ENCODE data around the gene ARL2BP. TPM values are rescaled to one million over a fixed set of nuclear protein-coding genes. Genes with fewer than 3 reads are reported as not detected.
A peak's percentile ranks its signal among the peaks of the same experiment; 100 is the strongest.

Gene ARL2BP
- total RNA-seq, 1 experiment from 2014 or later: 94.4 TPM

DNA sequence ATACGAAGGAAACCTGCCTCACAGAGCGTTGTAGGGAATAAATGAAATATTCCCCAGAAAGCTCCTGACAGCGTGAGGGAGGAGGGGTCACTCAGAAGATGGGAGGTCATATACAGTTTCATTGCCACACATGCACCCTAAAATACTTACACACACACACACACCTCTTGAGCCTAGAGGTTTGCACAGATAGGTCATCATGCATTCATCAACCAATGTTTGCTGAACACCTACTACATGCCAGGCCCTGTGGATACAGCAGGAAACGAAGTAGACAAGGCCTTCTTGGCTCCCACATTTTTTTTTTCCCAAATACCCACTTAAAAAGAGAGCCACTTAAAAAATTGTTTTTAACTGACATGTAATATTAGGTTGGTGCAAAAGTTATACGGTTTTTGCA, 40.3 kb downstream of the ARL2BP start:
- DNase-seq (ENCODE audit: unreplicated experiment): no peak
- BruUV-seq (replicated peaks): no TSS peak
- no peaks in the 10 kb centered on the region for H3K27me3 Mint-ChIP-seq (ENCODE audit: insufficient read depth, unreplicated experiment)
- CTCF ChIA-PET: interaction anchor here (0.5 to 0.6 kb wide), 2 partner anchors 28 to 132 kb away, joined by 3 to 4 read pairs; no protein-coding TSS in a partner anchor
- TF ChIP-seq, protein P1, sequence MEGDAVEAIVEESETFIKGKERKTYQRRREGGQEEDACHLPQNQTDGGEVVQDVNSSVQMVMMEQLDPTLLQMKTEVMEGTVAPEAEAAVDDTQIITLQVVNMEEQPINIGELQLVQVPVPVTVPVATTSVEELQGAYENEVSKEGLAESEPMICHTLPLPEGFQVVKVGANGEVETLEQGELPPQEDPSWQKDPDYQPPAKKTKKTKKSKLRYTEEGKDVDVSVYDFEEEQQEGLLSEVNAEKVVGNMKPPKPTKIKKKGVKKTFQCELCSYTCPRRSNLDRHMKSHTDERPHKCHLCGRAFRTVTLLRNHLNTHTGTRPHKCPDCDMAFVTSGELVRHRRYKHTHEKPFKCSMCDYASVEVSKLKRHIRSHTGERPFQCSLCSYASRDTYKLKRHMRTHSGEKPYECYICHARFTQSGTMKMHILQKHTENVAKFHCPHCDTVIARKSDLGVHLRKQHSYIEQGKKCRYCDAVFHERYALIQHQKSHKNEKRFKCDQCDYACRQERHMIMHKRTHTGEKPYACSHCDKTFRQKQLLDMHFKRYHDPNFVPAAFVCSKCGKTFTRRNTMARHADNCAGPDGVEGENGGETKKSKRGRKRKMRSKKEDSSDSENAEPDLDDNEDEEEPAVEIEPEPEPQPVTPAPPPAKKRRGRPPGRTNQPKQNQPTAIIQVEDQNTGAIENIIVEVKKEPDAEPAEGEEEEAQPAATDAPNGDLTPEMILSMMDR (IDR thresholded peaks at IDR 0.05; ENCODE audit: unreplicated experiment): no peak
- POLR2A ChIA-PET: no interaction called here
- intact Hi-C loops (cut with micrococcal nuclease): no loop called here
- H3K4me3 Mint-ChIP-seq (ENCODE audit: unreplicated experiment): peak overlapping the region; percentile 65
- H3K36me3 Mint-ChIP-seq (ENCODE audit: insufficient read depth, unreplicated experiment): no peaks in the 10 kb centered on the region
- no peaks in the 10 kb centered on the region for H3K9me3 Mint-ChIP-seq (ENCODE audit: unreplicated experiment)
- no peak overlapping the region for H3K27ac Mint-ChIP-seq (ENCODE audit: low read depth, unreplicated experiment)
- H3K4me1 Mint-ChIP-seq (ENCODE audit: insufficient read depth, unreplicated experiment): peaks cover 27% of the 10 kb centered on the region

DNA sequence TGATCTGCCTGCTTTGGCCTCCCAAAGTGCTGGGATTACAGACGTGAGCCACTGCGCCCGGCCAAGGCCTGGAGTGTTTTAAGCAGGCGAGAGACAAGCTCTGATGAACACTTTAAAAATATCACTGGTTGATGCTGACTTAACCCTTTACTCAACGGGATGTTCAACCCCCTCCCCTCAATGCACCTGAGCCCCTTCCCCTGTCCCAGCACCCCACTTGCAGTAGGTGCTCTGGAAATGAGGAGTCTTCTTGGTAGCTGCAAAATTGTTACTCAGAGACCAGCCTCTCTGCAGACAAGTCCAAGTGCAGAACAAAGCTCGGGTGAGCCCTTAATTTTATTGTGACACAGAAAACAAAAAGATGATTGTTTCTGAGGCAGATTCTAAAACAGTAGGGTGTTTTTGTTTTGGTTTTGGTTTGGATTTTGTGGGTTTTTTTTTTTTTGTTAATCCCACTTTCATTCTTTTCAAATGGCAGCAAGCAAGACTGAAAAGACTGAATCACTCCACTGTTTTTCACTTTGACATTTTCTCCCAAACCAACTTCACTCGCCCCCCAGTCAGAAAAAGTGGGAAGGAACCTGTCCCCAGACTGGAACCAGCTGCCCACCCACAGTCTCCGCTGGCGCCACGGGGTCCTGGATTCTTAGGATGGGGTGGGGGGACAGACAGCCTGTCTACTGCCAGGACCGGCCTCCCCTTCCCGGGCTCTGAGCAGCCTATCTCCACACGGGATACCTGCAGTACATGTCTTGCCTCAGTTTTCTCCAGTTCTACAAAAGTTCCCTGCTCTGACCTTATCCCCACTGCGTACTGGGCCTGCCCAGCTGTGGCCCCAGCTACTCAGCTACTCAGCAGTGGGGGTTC, 44.6 kb downstream of the ARL2BP start:
- H3K9me3 Mint-ChIP-seq (ENCODE audit: unreplicated experiment): no peaks in the 10 kb centered on the region
- ChIA-PET POLR2A (interaction anchor here (0.6 to 1.1 kb wide), 2 partner anchors 27 to 45 kb away, joined by 3 read pairs; no protein-coding TSS in a partner anchor), CTCF (interaction anchor here (0.6 to 1.2 kb wide), 5 partner anchors 8 to 395 kb away, joined by 3 to 5 read pairs (median 3); no protein-coding TSS in a partner anchor)
- peaks cover 5% of the 10 kb centered on the region for H3K4me1 Mint-ChIP-seq (ENCODE audit: insufficient read depth, unreplicated experiment)
- TF ChIP-seq, protein P1 (IDR thresholded peaks at IDR 0.05; ENCODE audit: unreplicated experiment): no peak
- DNase-seq (ENCODE audit: unreplicated experiment): no peak
- no peaks in the 10 kb centered on the region for H3K36me3 Mint-ChIP-seq (ENCODE audit: insufficient read depth, unreplicated experiment)
- H3K27ac Mint-ChIP-seq (ENCODE audit: low read depth, unreplicated experiment): no peak overlapping the region
- BruUV-seq (replicated peaks): no TSS peak
- no peak overlapping the region for H3K4me3 Mint-ChIP-seq (ENCODE audit: unreplicated experiment)
- intact Hi-C loops (cut with micrococcal nuclease): no loop called here
- no peaks in the 10 kb centered on the region for H3K27me3 Mint-ChIP-seq (ENCODE audit: insufficient read depth, unreplicated experiment)

DNA sequence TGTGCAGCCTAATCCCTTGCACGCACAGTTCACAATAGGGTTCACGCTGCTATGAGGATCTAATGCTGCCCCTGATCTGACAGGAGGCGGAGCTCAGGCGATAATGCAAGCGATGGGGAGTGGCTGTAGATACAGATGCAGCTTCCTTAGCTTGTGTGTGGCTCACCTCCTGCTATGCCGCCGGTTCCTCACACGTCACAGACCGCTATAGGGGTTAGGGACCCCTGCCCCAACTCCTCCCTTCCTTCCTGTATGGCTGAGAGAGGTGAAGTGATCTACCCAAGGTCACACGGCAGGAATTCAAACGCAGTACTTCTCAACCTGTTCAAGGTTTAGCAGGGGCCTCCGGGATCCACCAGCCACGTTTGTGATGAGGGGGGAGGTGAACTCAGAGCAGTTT, 52.8 kb downstream of the ARL2BP start:
- H3K27ac Mint-ChIP-seq (ENCODE audit: low read depth, unreplicated experiment): no peak overlapping the region
- BruUV-seq (replicated peaks): no TSS peak

More for the DNA sequence above, 52.8 kb downstream of the ARL2BP start:
- Mint-ChIP-seq H3K4me1 (ENCODE audit: insufficient read depth, unreplicated experiment) (no peaks in the 10 kb centered on the region), H3K9me3 (ENCODE audit: unreplicated experiment) (no peaks in the 10 kb centered on the region), H3K27me3 (ENCODE audit: insufficient read depth, unreplicated experiment) (no peaks in the 10 kb centered on the region), H3K4me3 (ENCODE audit: unreplicated experiment) (peak overlapping the region; percentile 31), H3K36me3 (ENCODE audit: insufficient read depth, unreplicated experiment) (no peaks in the 10 kb centered on the region)
- TF ChIP-seq, protein P1 (IDR thresholded peaks at IDR 0.05; ENCODE audit: unreplicated experiment): no peak
- POLR2A ChIA-PET: interaction anchor here (4.1 kb wide), 1 partner anchor 21 kb away, joined by 42 read pairs; no protein-coding TSS in a partner anchor
- no peak for DNase-seq (ENCODE audit: unreplicated experiment)
- CTCF ChIA-PET: interaction anchor here (1.1 to 11.3 kb wide), 2 partner anchors 9 to 120 kb away, joined by 4 to 211 read pairs; no protein-coding TSS in a partner anchor
- intact Hi-C loops (cut with micrococcal nuclease): no loop called here
